Liver (tissue), 10 donors: ENCODE measurements around the gene GNG13. TPM values are rescaled to one million over a fixed set of nuclear protein-coding genes. Genes with fewer than 3 reads are reported as not detected.

Source experiments
- DNase-seq: peaks from one replicate; pipeline ENCODE4 v3.0.0-alpha.2; 2017; ENCODE audit warnings: low spot score
- H3K27ac ChIP-seq, 2 donors: one replicate each; pipeline ENCODE4 v1.7.0; 2013; ENCODE audit warnings: inconsistent platforms in 2 of 2, low read length in 2 of 2, control low read depth in 1 of 2, low read depth in 1 of 2, mild to moderate bottlenecking in 1 of 2
- H3K27me3 ChIP-seq, 4 donors: one replicate each; pipeline versions ENCODE4 v1.6.1 to v1.7.0; 2013; ENCODE audit warnings: low read length in 3 of 4, inconsistent platforms in 1 of 4, mild to moderate bottlenecking in 1 of 4, moderate library complexity in 1 of 4; ENCODE audit not compliant: control insufficient read depth in 4 of 4, insufficient read depth in 4 of 4
- H3K36me3 ChIP-seq, 4 donors: one replicate each; pipeline versions ENCODE4 v1.6.1 to v1.7.0; 2013; ENCODE audit warnings: low read length in 3 of 4, mild to moderate bottlenecking in 3 of 4, low read depth in 1 of 4, moderate library complexity in 1 of 4; ENCODE audit not compliant: control insufficient read depth in 4 of 4, insufficient read depth in 3 of 4
- H3K4me1 ChIP-seq, 4 donors: one replicate each; pipeline versions ENCODE4 v1.6.1 to v1.7.0; 2013; ENCODE audit warnings: low read length in 3 of 4, mild to moderate bottlenecking in 3 of 4, moderate library complexity in 1 of 4; ENCODE audit not compliant: control insufficient read depth in 4 of 4, insufficient read depth in 4 of 4
- H3K4me3 ChIP-seq, 3 donors: one replicate each; pipeline versions ENCODE4 v1.6.1 to v1.7.0; 2013; ENCODE audit warnings: low read length in 3 of 3, control low read depth in 1 of 3, low read depth in 1 of 3, mild to moderate bottlenecking in 1 of 3
- H3K9ac ChIP-seq, 2 donors: one replicate each; pipeline ENCODE4 v1.7.0; 2013; ENCODE audit warnings: low read length in 2 of 2, mild to moderate bottlenecking in 2 of 2, moderate library complexity in 2 of 2, control low read depth in 1 of 2, low read depth in 1 of 2
- H3K9me3 ChIP-seq, 4 donors: one replicate each; pipeline versions ENCODE4 v1.6.1 to v1.7.0; 2013; ENCODE audit warnings: low read length in 3 of 4; ENCODE audit not compliant: control insufficient read depth in 4 of 4
- ATF3 ChIP-seq: IDR thresholded peaks from 2 replicates; pipeline ENCODE4 v1.6.1; 2016; ENCODE audit warnings: antibody characterized with exemption
- FOXA2 ChIP-seq: IDR thresholded peaks from 2 replicates; pipeline ENCODE4 v1.6.1; 2016; ENCODE audit warnings: antibody characterized with exemption
- HNF4G ChIP-seq: IDR thresholded peaks from 2 replicates; pipeline ENCODE4 v1.6.1; 2016; ENCODE audit warnings: antibody characterized with exemption
- RAD21 ChIP-seq, 2 donors: IDR thresholded peaks; 2 replicates each; pipeline ENCODE4 v1.6.1; 2016; ENCODE audit warnings: antibody characterized with exemption in 2 of 2, mild to moderate bottlenecking in 2 of 2
- REST ChIP-seq: IDR thresholded peaks from 2 replicates; pipeline ENCODE4 v1.6.1; 2016; ENCODE audit warnings: antibody characterized with exemption, mild to moderate bottlenecking
- SP1 ChIP-seq: IDR thresholded peaks from 2 replicates; pipeline ENCODE4 v1.6.1; 2018; ENCODE audit warnings: antibody characterized with exemption, mild to moderate bottlenecking
- WGBS: extraction: QIAGEN DNeasy Blood & Tissue Kit; methylation state at CpG from one replicate; pipeline ENCODE4 v1.1.7; 2013; 5-methylcytosine and 5-hydroxymethylcytosine counted together
- polyA plus RNA-seq, 2 donors: library from polyadenylated mRNA; stranded (reverse) in 1 of 2; unstranded in 1 of 2; fragments of 200-250 nt in 1 of 2; fragments of >200 nt in 1 of 2; fragmentation: Nextera tagmentation in 1 of 2; extraction: Ambion mirVana in 1 of 2; gene quantifications; one replicate each; pipeline versions ENCODE4 v1.2.1 to v1.2.3, GENCODE V29; 2013 to 2015
- small RNA-seq: library from RNA; depleted of rRNA; stranded (forward); fragments of <200 nt; gene quantifications from one replicate; pipeline ENCODE3, GENCODE V24; 2014
- total RNA-seq, 2 donors: library from RNA; depleted of rRNA; stranded (reverse); fragments of >200 nt; gene quantifications; one replicate each; pipeline ENCODE4 v1.2.3, GENCODE V29; 2014
- donor health status: healthy.
- donor health status: healthy.
- donor health status: healthy.
- donor health status: healthy.
- donor health status: healthy.

GNG13 gene
- total and polyA plus RNA-seq, 4 donors = not detected

GRCh38 chr16:749010-749409 lies 51.5 kb downstream of the GNG13 start:
- Histone ChIP-seq H3K9ac (no peak overlapping the region), H3K4me3 (no peak overlapping the region), H3K27me3 (no peaks in the 10 kb centered on the region), H3K36me3 (no peaks in the 10 kb centered on the region), H3K27ac (no peak overlapping the region), H3K4me1 (no peaks in the 10 kb centered on the region), H3K9me3 (no peaks in the 10 kb centered on the region)
- 77% methylated on average over 6 of the region's 6 CpGs for whole genome bisulfite sequencing
- no peak for DNase-seq
- no peak for TF ChIP-seq SP1
- TF ChIP-seq REST = no peak
- TF ChIP-seq FOXA2 = no peak
- no peak for TF ChIP-seq RAD21 (IDR thresholded peaks at IDR 0.05)
- TF ChIP-seq HNF4G = no peak
- TF ChIP-seq ATF3 = no peak

Small RNAs within 50 kb of the gene (small RNA-seq; reads per million reads assigned to genes)
- gene MIR662 = not detected

Other genes with a start within 250 kb of the GNG13 start
- gene PRR35, start 240.3 kb downstream of the GNG13 start, total RNA-seq = not detected
- gene PRR35, start 240.3 kb downstream of the GNG13 start, polyA plus RNA-seq = not detected
- gene NHLRC4, start 233.7 kb downstream of the GNG13 start, total RNA-seq = 1 to 10 TPM in 1 of 2 donors, under 1 TPM in 1; 0.25 to 7.0 TPM
- gene NHLRC4, start 233.7 kb downstream of the GNG13 start, polyA plus RNA-seq = under 1 TPM in 1 of 2 donors, not detected in 1; 0.17 TPM
- gene PIGQ, start 230.8 kb downstream of the GNG13 start, total RNA-seq = 100 to 1,000 TPM in 1 of 2 donors, 10 to 100 TPM in 1; 16.8 to 144 TPM
- gene PIGQ, start 230.8 kb downstream of the GNG13 start, polyA plus RNA-seq = 10 to 100 TPM; 18.9 to 22.4 TPM
- gene RAB40C, start 210.7 kb downstream of the GNG13 start, total RNA-seq = 10 to 100 TPM in 1 of 2 donors, 1 to 10 TPM in 1; 7.7 to 11.0 TPM
- 10 to 100 TPM in 1 of 2 donors, 1 to 10 TPM in 1; 6.1 to 10.7 TPM for gene RAB40C, start 210.7 kb downstream of the GNG13 start, polyA plus RNA-seq
- gene WFIKKN1, start 169.7 kb downstream of the GNG13 start, total RNA-seq = 1 to 10 TPM in 1 of 2 donors, under 1 TPM in 1; 0.67 to 1.2 TPM
- under 1 TPM; 0.19 to 0.24 TPM for gene WFIKKN1, start 169.7 kb downstream of the GNG13 start, polyA plus RNA-seq
- 10 to 100 TPM; 26.3 to 28.1 TPM for gene METTL26, start 164.4 kb downstream of the GNG13 start, total RNA-seq
- gene METTL26, start 164.4 kb downstream of the GNG13 start, polyA plus RNA-seq = 10 to 100 TPM; 54.6 to 69.1 TPM
- 10 to 100 TPM; 16.3 to 45.5 TPM for gene MCRIP2, start 158.9 kb downstream of the GNG13 start, total RNA-seq
- gene MCRIP2, start 158.9 kb downstream of the GNG13 start, polyA plus RNA-seq = 10 to 100 TPM; 77.4 to 97.3 TPM
- 10 to 100 TPM in 1 of 2 donors, 1 to 10 TPM in 1; 10.0 to 13.4 TPM for gene WDR90, start 151.4 kb downstream of the GNG13 start, total RNA-seq
- gene WDR90, start 151.4 kb downstream of the GNG13 start, polyA plus RNA-seq = 1 to 10 TPM; 4.7 to 5.9 TPM
- gene RHOT2, start 132.6 kb downstream of the GNG13 start, total RNA-seq = 10 to 100 TPM; 20.8 to 31.0 TPM
- 10 to 100 TPM; 37.5 to 37.9 TPM for gene RHOT2, start 132.6 kb downstream of the GNG13 start, polyA plus RNA-seq
- under 1 TPM; 0.67 to 0.84 TPM for gene RHBDL1, start 125.1 kb downstream of the GNG13 start, total RNA-seq
- under 1 TPM; 0.35 to 0.74 TPM for gene RHBDL1, start 125.1 kb downstream of the GNG13 start, polyA plus RNA-seq
- gene STUB1, start 120.3 kb downstream of the GNG13 start, total RNA-seq = 10 to 100 TPM; 32.4 to 38.2 TPM
- gene STUB1, start 120.3 kb downstream of the GNG13 start, polyA plus RNA-seq = 10 to 100 TPM; 62.2 to 74.4 TPM
- gene JMJD8, start 116.4 kb downstream of the GNG13 start, total RNA-seq = 10 to 100 TPM; 21.2 to 35.8 TPM
- gene JMJD8, start 116.4 kb downstream of the GNG13 start, polyA plus RNA-seq = 10 to 100 TPM; 30.9 to 52.6 TPM
- gene WDR24, start 110.3 kb downstream of the GNG13 start, total RNA-seq = 1 to 10 TPM; 4.4 to 6.7 TPM
- 1 to 10 TPM; 4.2 to 8.0 TPM for gene WDR24, start 110.3 kb downstream of the GNG13 start, polyA plus RNA-seq
- under 1 TPM in 1 of 2 donors, not detected in 1; under 0.01 TPM for gene FBXL16, start 94.9 kb downstream of the GNG13 start, total RNA-seq
- under 1 TPM in 1 of 2 donors, not detected in 1; 0.14 TPM for gene FBXL16, start 94.9 kb downstream of the GNG13 start, polyA plus RNA-seq
- 1 to 10 TPM; 5.9 to 8.3 TPM for gene METRN, start 85.6 kb downstream of the GNG13 start, total RNA-seq
- gene METRN, start 85.6 kb downstream of the GNG13 start, polyA plus RNA-seq = 10 to 100 TPM in 1 of 2 donors, 1 to 10 TPM in 1; 4.6 to 22.9 TPM
- gene ANTKMT, start 79.6 kb downstream of the GNG13 start, total RNA-seq = 10 to 100 TPM; 14.0 to 17.6 TPM
- 10 to 100 TPM; 21.8 to 29.7 TPM for gene ANTKMT, start 79.6 kb downstream of the GNG13 start, polyA plus RNA-seq
- gene CCDC78, start 74.3 kb downstream of the GNG13 start, total RNA-seq = under 1 TPM; 0.08 to 0.28 TPM
- gene CCDC78, start 74.3 kb downstream of the GNG13 start, polyA plus RNA-seq = under 1 TPM in 1 of 2 donors, not detected in 1; 0.05 TPM
- 1 to 10 TPM in 1 of 2 donors, under 1 TPM in 1; 0.67 to 1.1 TPM for gene HAGHL, start 73.6 kb downstream of the GNG13 start, total RNA-seq
- under 1 TPM; 0.25 to 0.32 TPM for gene HAGHL, start 73.6 kb downstream of the GNG13 start, polyA plus RNA-seq
- gene CIAO3, start 59.7 kb downstream of the GNG13 start, total RNA-seq = 10 to 100 TPM; 16.9 to 24.3 TPM
- gene CIAO3, start 59.7 kb downstream of the GNG13 start, polyA plus RNA-seq = 10 to 100 TPM; 13.2 to 16.0 TPM
- gene MSLN, start 40.0 kb downstream of the GNG13 start, total RNA-seq = under 1 TPM; 0.08 to 0.65 TPM
- gene MSLN, start 40.0 kb downstream of the GNG13 start, polyA plus RNA-seq = under 1 TPM in 1 of 2 donors, not detected in 1; 0.03 TPM
- 1 to 10 TPM; 8.2 to 9.7 TPM for gene RPUSD1, start 12.4 kb downstream of the GNG13 start, total RNA-seq
- gene RPUSD1, start 12.4 kb downstream of the GNG13 start, polyA plus RNA-seq = 10 to 100 TPM in 1 of 2 donors, 1 to 10 TPM in 1; 4.5 to 10.7 TPM
- gene CHTF18, start 12.1 kb downstream of the GNG13 start, total RNA-seq = 10 to 100 TPM in 1 of 2 donors, 1 to 10 TPM in 1; 5.1 to 15.6 TPM
- gene CHTF18, start 12.1 kb downstream of the GNG13 start, polyA plus RNA-seq = 1 to 10 TPM; 1.7 to 2.6 TPM
- 10 to 100 TPM in 1 of 2 donors, 1 to 10 TPM in 1; 8.8 to 24.3 TPM for gene LMF1, start 170.2 kb upstream of the GNG13 start, total RNA-seq
- 10 to 100 TPM; 11.5 to 13.6 TPM for gene LMF1, start 170.2 kb upstream of the GNG13 start, polyA plus RNA-seq
- gene SOX8, start 181.0 kb upstream of the GNG13 start, total RNA-seq = under 1 TPM; 0.17 to 0.33 TPM
- gene SOX8, start 181.0 kb upstream of the GNG13 start, polyA plus RNA-seq = under 1 TPM in 1 of 2 donors, not detected in 1; 0.05 TPM